Measurements from ENCODE around the gene HKDC1. TPM values are rescaled to one million over a fixed set of nuclear protein-coding genes. Genes with fewer than 3 reads are reported as not detected.
"Not testable (repeated sequence)": the region's sequence is repeated elsewhere in the genome, so short reads cannot be mapped to it uniquely, and the experiment has no call there.

The HKDC1 gene
- 0.09 and 0.11 TPM in 2 replicates for total RNA-seq

- H3K36me3 Mint-ChIP-seq (ENCODE audit: low read depth): no peaks in the 10 kb centered on the region
- H3K4me1 Mint-ChIP-seq (ENCODE audit: low read depth): peaks cover 45% of the 10 kb centered on the region
- DNase-seq (ENCODE audit: low spot score): no peak
- no peak within 1 kb of the TSS for H3K4me3 Mint-ChIP-seq (ENCODE audit: low read depth)
- peak within 1 kb of the TSS; percentile 75 for H3K27ac Mint-ChIP-seq
- no peaks in the 10 kb centered on the region for H3K27me3 Mint-ChIP-seq (ENCODE audit: low read depth)
- no peaks in the 10 kb centered on the region for H3K9me3 Mint-ChIP-seq
- intact Hi-C loops (cut with micrococcal nuclease): loop anchor here (5.0 to 10.0 kb wide), 3 partner anchors 95 to 223 kb away; partner anchors contain the start of gene VPS26A
These were observed at the start of gene HKDC1 for GRCh38 chr10:69220041-69220451. HKDC1 (plus strand) TSS chr10:69220332; CDS start chr10:69220436, 104 bp downstream.

GRCh38 chr10:69172241-69172982, 47.7 kb upstream of the HKDC1 start:
- no peak overlapping the region for H3K4me3 Mint-ChIP-seq (ENCODE audit: low read depth)
- H3K27me3 Mint-ChIP-seq (ENCODE audit: low read depth): no peaks in the 10 kb centered on the region
- H3K27ac Mint-ChIP-seq: no peak overlapping the region
- peaks cover 2% of the 10 kb centered on the region for H3K4me1 Mint-ChIP-seq (ENCODE audit: low read depth)
- H3K9me3 Mint-ChIP-seq: no peaks in the 10 kb centered on the region
- H3K36me3 Mint-ChIP-seq (ENCODE audit: low read depth): peaks cover 28% of the 10 kb centered on the region
- intact Hi-C loops (cut with micrococcal nuclease): no loop called here
- DNase-seq (ENCODE audit: low spot score): no peak

GRCh38 chr10:69175326-69175725, 44.8 kb upstream of the HKDC1 start:
- H3K9me3 Mint-ChIP-seq; H3K27ac Mint-ChIP-seq; intact Hi-C loops (cut with micrococcal nuclease); H3K4me3 Mint-ChIP-seq (ENCODE audit: low read depth); H3K27me3 Mint-ChIP-seq (ENCODE audit: low read depth); DNase-seq (ENCODE audit: low spot score): not testable (repeated sequence)
- Mint-ChIP-seq H3K4me1 (ENCODE audit: low read depth) (peaks cover 14% of the 10 kb centered on the region), H3K36me3 (ENCODE audit: low read depth) (peaks cover 20% of the 10 kb centered on the region)

- Mint-ChIP-seq H3K4me3 (ENCODE audit: low read depth) (no peak overlapping the region), H3K27me3 (ENCODE audit: low read depth) (no peaks in the 10 kb centered on the region), H3K27ac (no peak overlapping the region), H3K36me3 (ENCODE audit: low read depth) (peaks cover 11% of the 10 kb centered on the region), H3K4me1 (ENCODE audit: low read depth) (peaks cover 21% of the 10 kb centered on the region), H3K9me3 (no peaks in the 10 kb centered on the region)
- intact Hi-C loops (cut with micrococcal nuclease): no loop called here
- no peak for DNase-seq (ENCODE audit: low spot score)
These were observed 43.3 kb upstream of the HKDC1 start for GRCh38 chr10:69176823-69177222.

- Mint-ChIP-seq H3K4me3 (ENCODE audit: low read depth) (peak overlapping the region; percentile 99), H3K27me3 (ENCODE audit: low read depth) (no peaks in the 10 kb centered on the region), H3K27ac (peak overlapping the region; percentile 100), H3K4me1 (ENCODE audit: low read depth) (peaks cover 26% of the 10 kb centered on the region), H3K9me3 (no peaks in the 10 kb centered on the region), H3K36me3 (ENCODE audit: low read depth) (peaks cover 9% of the 10 kb centered on the region)
- DNase-seq (ENCODE audit: low spot score): peak; percentile 23
- intact Hi-C loops (cut with micrococcal nuclease): no loop called here
These were observed 40.9 kb upstream of the HKDC1 start for GRCh38 chr10:69179089-69179742.

GRCh38 chr10:69179743-69180524, 40.2 kb upstream of the HKDC1 start, which contains the start of gene SUPV3L1:
SUPV3L1 (plus strand) TSS chr10:69180234; CDS start chr10:69180292, 58 bp downstream.
- peaks cover 9% of the 10 kb centered on the region for H3K36me3 Mint-ChIP-seq (ENCODE audit: low read depth)
- intact Hi-C loops (cut with micrococcal nuclease): loop anchor here (1.0 to 2.0 kb wide), 4 partner anchors 24 to 191 kb away; partner anchors contain the start of genes KIFBP and SRGN
- H3K27ac Mint-ChIP-seq: peak within 1 kb of the TSS; percentile 100
- no peaks in the 10 kb centered on the region for H3K9me3 Mint-ChIP-seq
- H3K4me3 Mint-ChIP-seq (ENCODE audit: low read depth): peak within 1 kb of the TSS; percentile 99
- H3K27me3 Mint-ChIP-seq (ENCODE audit: low read depth): no peaks in the 10 kb centered on the region
- DNase-seq (ENCODE audit: low spot score): peak; percentile 83
- peaks cover 26% of the 10 kb centered on the region for H3K4me1 Mint-ChIP-seq (ENCODE audit: low read depth)

GRCh38 chr10:69180525-69181204, 39.5 kb upstream of the HKDC1 start:
- intact Hi-C loops (cut with micrococcal nuclease): loop anchor here (1.0 to 2.0 kb wide), 4 partner anchors 24 to 192 kb away; partner anchors contain the start of genes KIFBP and SRGN
- DNase-seq (ENCODE audit: low spot score): no peak
- Mint-ChIP-seq H3K9me3 (no peaks in the 10 kb centered on the region), H3K27me3 (ENCODE audit: low read depth) (no peaks in the 10 kb centered on the region), H3K27ac (peak overlapping the region; percentile 100), H3K4me3 (ENCODE audit: low read depth) (peak overlapping the region; percentile 99), H3K36me3 (ENCODE audit: low read depth) (peaks cover 10% of the 10 kb centered on the region), H3K4me1 (ENCODE audit: low read depth) (peaks cover 26% of the 10 kb centered on the region)

- H3K27ac Mint-ChIP-seq: peak overlapping the region; percentile 2
- H3K4me1 Mint-ChIP-seq (ENCODE audit: low read depth): peaks cover 26% of the 10 kb centered on the region
- no peak for DNase-seq (ENCODE audit: low spot score)
- no peaks in the 10 kb centered on the region for H3K27me3 Mint-ChIP-seq (ENCODE audit: low read depth)
- H3K9me3 Mint-ChIP-seq: no peaks in the 10 kb centered on the region
- peaks cover 17% of the 10 kb centered on the region for H3K36me3 Mint-ChIP-seq (ENCODE audit: low read depth)
- intact Hi-C loops (cut with micrococcal nuclease): loop anchor here (2.0 kb wide), 2 partner anchors 93 to 193 kb away; partner anchors contain the start of genes KIFBP and SRGN
- peak overlapping the region; percentile 99 for H3K4me3 Mint-ChIP-seq (ENCODE audit: low read depth)
These were observed 38.7 kb upstream of the HKDC1 start for GRCh38 chr10:69181433-69181832.

GRCh38 chr10:69182005-69182404, 38.1 kb upstream of the HKDC1 start:
- Mint-ChIP-seq H3K4me3 (ENCODE audit: low read depth) (no peak overlapping the region), H3K36me3 (ENCODE audit: low read depth) (peaks cover 23% of the 10 kb centered on the region), H3K27ac (no peak overlapping the region), H3K4me1 (ENCODE audit: low read depth) (peaks cover 26% of the 10 kb centered on the region), H3K9me3 (no peaks in the 10 kb centered on the region), H3K27me3 (ENCODE audit: low read depth) (no peaks in the 10 kb centered on the region)
- intact Hi-C loops (cut with micrococcal nuclease): no loop called here
- no peak for DNase-seq (ENCODE audit: low spot score)

- Mint-ChIP-seq H3K4me1 (ENCODE audit: low read depth) (peaks cover 4% of the 10 kb centered on the region), H3K27me3 (ENCODE audit: low read depth) (no peaks in the 10 kb centered on the region), H3K27ac (no peak overlapping the region), H3K36me3 (ENCODE audit: low read depth) (peaks cover 48% of the 10 kb centered on the region), H3K4me3 (ENCODE audit: low read depth) (no peak overlapping the region), H3K9me3 (no peaks in the 10 kb centered on the region)
- no peak for DNase-seq (ENCODE audit: low spot score)
- intact Hi-C loops (cut with micrococcal nuclease): no loop called here
These were observed 33.6 kb upstream of the HKDC1 start for GRCh38 chr10:69186524-69186923.

- peaks cover 59% of the 10 kb centered on the region for H3K36me3 Mint-ChIP-seq (ENCODE audit: low read depth)
- H3K27ac Mint-ChIP-seq: peak overlapping the region; percentile 67
- intact Hi-C loops (cut with micrococcal nuclease): loop anchor here (5.0 kb wide), 1 partner anchor 114 kb away; the partner anchor contains the start of gene SRGN
- no peak for DNase-seq (ENCODE audit: low spot score)
- H3K4me1 Mint-ChIP-seq (ENCODE audit: low read depth): peaks cover 35% of the 10 kb centered on the region
- H3K27me3 Mint-ChIP-seq (ENCODE audit: low read depth): no peaks in the 10 kb centered on the region
- no peak overlapping the region for H3K4me3 Mint-ChIP-seq (ENCODE audit: low read depth)
- H3K9me3 Mint-ChIP-seq: no peaks in the 10 kb centered on the region
These were observed 19.1 kb upstream of the HKDC1 start for GRCh38 chr10:69201045-69201444.

- Mint-ChIP-seq H3K4me3 (ENCODE audit: low read depth) (peak overlapping the region; percentile 54), H3K27me3 (ENCODE audit: low read depth) (no peaks in the 10 kb centered on the region)
These were observed 17.8 kb upstream of the HKDC1 start for GRCh38 chr10:69202332-69202731.

More at GRCh38 chr10:69202332-69202731, 17.8 kb upstream of the HKDC1 start:
- H3K36me3 Mint-ChIP-seq (ENCODE audit: low read depth): peaks cover 67% of the 10 kb centered on the region
- intact Hi-C loops (cut with micrococcal nuclease): loop anchor here (5.0 kb wide), 1 partner anchor 115 kb away; the partner anchor contains the start of gene SRGN
- peaks cover 42% of the 10 kb centered on the region for H3K4me1 Mint-ChIP-seq (ENCODE audit: low read depth)
- DNase-seq (ENCODE audit: low spot score): no peak
- H3K9me3 Mint-ChIP-seq: no peaks in the 10 kb centered on the region
- H3K27ac Mint-ChIP-seq: peak overlapping the region; percentile 73
